IMR-90 (cell line): ENCODE measurements around the gene CDKAL1. TPM values are rescaled to one million over a fixed set of nuclear protein-coding genes. Genes with fewer than 3 reads are reported as not detected.

ENCODE experiments used
- ATAC-seq: fragments of 200-7000 bp; cut with Tn5 transposase; 2 replicates; pipeline ENCODE4 v1.9.1; 2020; ENCODE audit warnings: low read depth, mild to moderate bottlenecking, moderate library complexity
- BruUV-seq: library from RNA; stranded (reverse); fragments of 400-500 nt; replicated peaks from 2 replicates; lab custom pipeline; 2021; lab: Mats Ljungman, UMichigan
- CTCF ChIA-PET: fragments of 300-600 bp; formaldehyde crosslinking; extraction: SDS; loops from one replicate; lab custom pipeline; 2021; ENCODE audit warnings: antibody characterized with exemption; lab: Yijun Ruan, JAX
- POLR2A ChIA-PET: fragments of 300-600 bp; sonication (Branson Sonifier 250); formaldehyde crosslinking; loops from one replicate; lab custom pipeline; 2022; ENCODE audit warnings: antibody characterized with exemption; ENCODE audit not compliant: unreplicated experiment; lab: Charles Lee
- DNase-seq: peaks from one replicate; pipeline ENCODE4 v3.0.0; 2013
- H2AFZ ChIP-seq: replicated peaks from 2 replicates; pipeline ENCODE3; 2013; ENCODE audit warnings: low read length, mild to moderate bottlenecking; ENCODE audit not compliant: poor library complexity
- H2AK5ac ChIP-seq: 2 replicates; pipeline ENCODE4 v1.6.1; 2013; ENCODE audit warnings: low read depth, low read length, inconsistent platforms
- H2AK9ac ChIP-seq: replicated peaks from 2 replicates; pipeline ENCODE3; 2013; ENCODE audit warnings: mild to moderate bottlenecking, low read depth, low read length, moderate library complexity; ENCODE audit not compliant: poor library complexity
- H2BK120ac ChIP-seq: 2 replicates; pipeline ENCODE4 v1.6.1; 2013; ENCODE audit warnings: low read depth, low read length, inconsistent platforms
- H2BK15ac ChIP-seq: 3 replicates; pipeline ENCODE4 v1.6.1; 2013; ENCODE audit warnings: low read depth, low read length, inconsistent platforms
- H2BK20ac ChIP-seq: 2 replicates; pipeline ENCODE4 v1.6.1; 2013; ENCODE audit warnings: low read depth, mild to moderate bottlenecking, inconsistent platforms, low read length, moderate library complexity
- H2BK5ac ChIP-seq: 2 replicates; pipeline ENCODE4 v1.6.1; 2013; ENCODE audit warnings: mild to moderate bottlenecking, low read depth, low read length, inconsistent platforms; ENCODE audit not compliant: poor library complexity, severe bottlenecking
- H3K14ac ChIP-seq: replicated peaks from 2 replicates; pipeline ENCODE4 v1.6.1; 2013; ENCODE audit warnings: low read depth, low read length, inconsistent platforms
- H3K18ac ChIP-seq: 2 replicates; pipeline ENCODE4 v1.6.1; 2013; ENCODE audit warnings: low read depth, low read length, control low read depth
- H3K23ac ChIP-seq: 2 replicates; pipeline ENCODE4 v1.6.1; 2013; ENCODE audit warnings: low read depth, low read length, inconsistent platforms
- H3K27ac ChIP-seq: 2 replicates; pipeline ENCODE4 v1.5.1; 2013; ENCODE audit warnings: mild to moderate bottlenecking, control low read depth, low read length; ENCODE audit not compliant: insufficient read depth
- H3K27me3 ChIP-seq: 2 replicates; pipeline ENCODE4 v1.6.1; 2013; ENCODE audit warnings: low read length; ENCODE audit not compliant: control insufficient read depth, insufficient read depth
- H3K36me3 ChIP-seq: 2 replicates; pipeline ENCODE4 v1.6.1; 2013; ENCODE audit warnings: low read length, mixed read lengths; ENCODE audit not compliant: control insufficient read depth, insufficient read depth
- H3K4ac ChIP-seq: 2 replicates; pipeline ENCODE4 v1.6.1; 2013; ENCODE audit warnings: low read depth, low read length, inconsistent platforms
- H3K4me1 ChIP-seq: 2 replicates; pipeline ENCODE4 v1.6.1; 2013; ENCODE audit warnings: low read length, mixed read lengths; ENCODE audit not compliant: control insufficient read depth, insufficient read depth
- H3K4me2 ChIP-seq: 2 replicates; pipeline ENCODE4 v1.6.1; 2013; ENCODE audit warnings: low read depth, mild to moderate bottlenecking, control low read depth, low read length, moderate library complexity
- H3K4me3 ChIP-seq: 2 replicates; pipeline ENCODE4 v1.5.1; 2013; ENCODE audit warnings: low read depth, mild to moderate bottlenecking, control low read depth, low read length, moderate library complexity; ENCODE audit not compliant: insufficient read depth
- H3K56ac ChIP-seq: 2 replicates; pipeline ENCODE4 v1.6.1; 2013; ENCODE audit warnings: low read length, inconsistent platforms; ENCODE audit not compliant: insufficient read depth; ENCODE audit errors: extremely low read depth
- H3K79me1 ChIP-seq, 2 experiments: 2 replicates each; pipeline ENCODE4 v1.6.1; 2013; ENCODE audit warnings: low read length in 2 of 2, inconsistent platforms in 1 of 2, low read depth in 1 of 2
- H3K9ac ChIP-seq: 2 replicates; pipeline ENCODE4 v1.6.1; 2013; ENCODE audit warnings: low read depth, low read length, control low read depth
- H3K9me1 ChIP-seq: 2 replicates; pipeline ENCODE4 v1.6.1; 2013; ENCODE audit warnings: low read length, inconsistent platforms; ENCODE audit not compliant: insufficient read depth
- H3K9me3 ChIP-seq: 2 replicates; pipeline ENCODE4 v1.6.1; 2013; ENCODE audit warnings: low read length; ENCODE audit not compliant: control insufficient read depth, insufficient read depth
- H4K20me1 ChIP-seq: 2 replicates; pipeline ENCODE4 v1.6.1; 2013; ENCODE audit warnings: low read length, inconsistent platforms; ENCODE audit not compliant: insufficient read depth
- H4K5ac ChIP-seq: 2 replicates; pipeline ENCODE4 v1.6.1; 2013; ENCODE audit warnings: mild to moderate bottlenecking, low read depth, low read length, control low read depth
- H4K8ac ChIP-seq, 2 experiments: 2 replicates each; pipeline ENCODE4 v1.6.1; 2013; ENCODE audit warnings: low read depth in 2 of 2, low read length in 2 of 2, control low read depth in 1 of 2, inconsistent platforms in 1 of 2
- H4K91ac ChIP-seq: 2 replicates; pipeline ENCODE4 v1.6.1; 2013; ENCODE audit warnings: low read depth, low read length, inconsistent platforms; ENCODE audit not compliant: insufficient read depth
- BHLHE40 ChIP-seq: fragments of 150-350 bp; IDR thresholded peaks from 2 replicates; pipeline ENCODE4 v1.6.1; 2016; ENCODE audit warnings: mild to moderate bottlenecking, low read depth, low read length
- CHD1 ChIP-seq: IDR thresholded peaks from 2 replicates; pipeline ENCODE4 v1.6.1; 2012; ENCODE audit warnings: low read depth, low read length, improper control_type of control experiment
- MAFK ChIP-seq: IDR thresholded peaks from 2 replicates; pipeline ENCODE4 v1.6.1; 2012; ENCODE audit warnings: low read depth, low read length, improper control_type of control experiment
- MAZ ChIP-seq: IDR thresholded peaks from 2 replicates; pipeline ENCODE4 v1.6.1; 2012; ENCODE audit warnings: low read depth, mild to moderate bottlenecking, low read length, improper control_type of control experiment, moderate library complexity, borderline replicate concordance
- MXI1 ChIP-seq: IDR thresholded peaks from 2 replicates; pipeline ENCODE4 v1.6.1; 2012; ENCODE audit warnings: low read depth, mild to moderate bottlenecking, low read length, moderate library complexity, borderline replicate concordance
- RFX5 ChIP-seq: IDR thresholded peaks from 2 replicates; pipeline ENCODE4 v1.8.0; 2012; ENCODE audit warnings: low read depth, mild to moderate bottlenecking, low read length, moderate library complexity
- SMC3 ChIP-seq: fragments of 150-350 bp; IDR thresholded peaks from 2 replicates; pipeline ENCODE4 v1.6.1; 2016; ENCODE audit warnings: low read depth, mild to moderate bottlenecking, antibody characterized with exemption, low read length, moderate library complexity
- WGBS, 2 experiments: methylation state at CpG; one replicate each; pipeline versions ENCODE4 v1.1.5 to v1.1.7; 2013; ENCODE audit warnings: missing lambda C conversion rate in 2 of 2; ENCODE audit not compliant: insufficient read length in 1 of 2; ENCODE audit errors: extremely low coverage in 2 of 2; 5-methylcytosine and 5-hydroxymethylcytosine counted together
- dilution Hi-C: fragments of 300-500 bp; cut with HindIII; formaldehyde crosslinking; loops from one replicate; pipeline ENCODE4 v1.14.3; 2018; ENCODE audit warnings: low sequenced_read_pairs; ENCODE audit not compliant: unreplicated experiment
- in situ Hi-C: fragments of 300-500 bp; cut with MboI; formaldehyde crosslinking; loops from 3 replicates; pipeline ENCODE4 v1.14.3; 2019; ENCODE audit warnings: low sequenced_read_pairs, inconsistent platforms, mixed read lengths
- intact Hi-C: fragments of 100-400 bp; cut with micrococcal nuclease; formaldehyde crosslinking; loops from 2 replicates; pipeline ENCODE4 v1.10.0; 2022
- polyA plus RNA-seq, 3 experiments: library from polyadenylated mRNA; depleted of rRNA; stranded (reverse); fragments of >200 nt; gene quantifications; 2 replicates each; pipeline ENCODE4 v1.2.3, GENCODE V29; 2012; ENCODE audit warnings: low replicate concordance in 1 of 3
- total RNA-seq: library from RNA; depleted of rRNA; stranded (reverse); fragments of >200 nt; gene quantifications from 2 replicates; pipeline ENCODE4 v1.2.3, GENCODE V29; 2012
- TF ChIP-seq, protein P1 (sequence below): fragments of 150-350 bp; IDR thresholded peaks from 2 replicates; pipeline ENCODE4 v1.6.1; 2016; ENCODE audit warnings: low read depth, mild to moderate bottlenecking, low read length, moderate library complexity, borderline replicate concordance
- TF ChIP-seq, protein P2 (sequence below): conservative IDR thresholded peaks from 2 replicates; pipeline ENCODE4 v1.5.1; 2012; ENCODE audit warnings: mild to moderate bottlenecking, low read depth, low read length, improper control_type of control experiment

The CDKAL1 gene
- total and polyA plus RNA-seq, 2 of the 4 experiments (the other 2 are of a cell fraction), result 3.7 to 13.1 TPM

GRCh38 chr6:20486641-20487040, 47.6 kb upstream of the CDKAL1 start:
- Histone ChIP-seq H3K4me3 (no peak overlapping the region), H4K91ac (no peak overlapping the region), H3K18ac (no peak overlapping the region), H4K20me1 (no peaks in the 10 kb centered on the region; the same call in 1 of the 2 replicates), H3K4me2 (no peak overlapping the region), H2BK20ac (no peak overlapping the region), H4K5ac (no peak overlapping the region), H2BK5ac (no peak overlapping the region), H3K27ac (no peak overlapping the region), H2AFZ (no peak overlapping the region), H3K27me3 (no peaks in the 10 kb centered on the region), H3K14ac (no peak overlapping the region), H2AK9ac (no peak overlapping the region), H3K4me1 (no peaks in the 10 kb centered on the region), H3K79me1 (peaks cover 30 to 41% of the 10 kb centered on the region in 2 experiments), H2BK15ac (no peak overlapping the region), H2AK5ac (no peak overlapping the region), H3K9me3 (no peaks in the 10 kb centered on the region), H3K23ac (no peak overlapping the region), H4K8ac (no peak overlapping the region), H3K56ac (no peak overlapping the region), H2BK120ac (no peak overlapping the region), H3K4ac (no peak overlapping the region), H3K36me3 (peaks cover 28% of the 10 kb centered on the region), H3K9me1 (peaks cover 3% of the 10 kb centered on the region; the same call in 1 of the 2 replicates), H3K9ac (no peak overlapping the region)
- TF ChIP-seq, protein P1, sequence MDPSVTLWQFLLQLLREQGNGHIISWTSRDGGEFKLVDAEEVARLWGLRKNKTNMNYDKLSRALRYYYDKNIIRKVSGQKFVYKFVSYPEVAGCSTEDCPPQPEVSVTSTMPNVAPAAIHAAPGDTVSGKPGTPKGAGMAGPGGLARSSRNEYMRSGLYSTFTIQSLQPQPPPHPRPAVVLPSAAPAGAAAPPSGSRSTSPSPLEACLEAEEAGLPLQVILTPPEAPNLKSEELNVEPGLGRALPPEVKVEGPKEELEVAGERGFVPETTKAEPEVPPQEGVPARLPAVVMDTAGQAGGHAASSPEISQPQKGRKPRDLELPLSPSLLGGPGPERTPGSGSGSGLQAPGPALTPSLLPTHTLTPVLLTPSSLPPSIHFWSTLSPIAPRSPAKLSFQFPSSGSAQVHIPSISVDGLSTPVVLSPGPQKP, result no peak
- TF ChIP-seq, protein P2, sequence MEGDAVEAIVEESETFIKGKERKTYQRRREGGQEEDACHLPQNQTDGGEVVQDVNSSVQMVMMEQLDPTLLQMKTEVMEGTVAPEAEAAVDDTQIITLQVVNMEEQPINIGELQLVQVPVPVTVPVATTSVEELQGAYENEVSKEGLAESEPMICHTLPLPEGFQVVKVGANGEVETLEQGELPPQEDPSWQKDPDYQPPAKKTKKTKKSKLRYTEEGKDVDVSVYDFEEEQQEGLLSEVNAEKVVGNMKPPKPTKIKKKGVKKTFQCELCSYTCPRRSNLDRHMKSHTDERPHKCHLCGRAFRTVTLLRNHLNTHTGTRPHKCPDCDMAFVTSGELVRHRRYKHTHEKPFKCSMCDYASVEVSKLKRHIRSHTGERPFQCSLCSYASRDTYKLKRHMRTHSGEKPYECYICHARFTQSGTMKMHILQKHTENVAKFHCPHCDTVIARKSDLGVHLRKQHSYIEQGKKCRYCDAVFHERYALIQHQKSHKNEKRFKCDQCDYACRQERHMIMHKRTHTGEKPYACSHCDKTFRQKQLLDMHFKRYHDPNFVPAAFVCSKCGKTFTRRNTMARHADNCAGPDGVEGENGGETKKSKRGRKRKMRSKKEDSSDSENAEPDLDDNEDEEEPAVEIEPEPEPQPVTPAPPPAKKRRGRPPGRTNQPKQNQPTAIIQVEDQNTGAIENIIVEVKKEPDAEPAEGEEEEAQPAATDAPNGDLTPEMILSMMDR, result no peak
- TF ChIP-seq SMC3 (no peak), RFX5 (no peak), MAFK (no peak), CHD1 (no peak), BHLHE40 (no peak), MXI1 (no peak), MAZ (no peak)
- intact Hi-C loops (no loop called here), in situ Hi-C loops (no loop called here), dilution Hi-C loops (no loop called here)
- CTCF ChIA-PET, result interaction anchor here (0.6 kb wide), 1 partner anchor 13 kb away, joined by 5 read pairs; no protein-coding TSS in a partner anchor
- no TSS peak for BruUV-seq
- ATAC-seq, result no peak
- peak; percentile 19 for DNase-seq
- POLR2A ChIA-PET, result no interaction called here
- WGBS, 2 experiments, result no CpG with 5 or more reads among the region's 4 CpGs
